Ascending aorta (tissue), 2 donors: ENCODE results near the gene ZMYND11. TPM values are rescaled to one million over a fixed set of nuclear protein-coding genes. Genes with fewer than 3 reads are reported as not detected.

ENCODE experiments used
- DNase-seq, 2 donors: peaks; one replicate each; pipeline ENCODE4 v3.0.0-alpha.2; 2019; ENCODE audit warnings: low spot score in 2 of 2
- H3K27ac ChIP-seq, 2 donors: fragments of 200-600 bp; sonication (generic); one replicate each; pipeline ENCODE4 v1.5.1; 2016 to 2017; ENCODE audit warnings: mild to moderate bottlenecking in 1 of 2
- H3K27me3 ChIP-seq: fragments of 200-600 bp; sonication (generic); one replicate; pipeline ENCODE4 v1.5.1; 2017
- H3K36me3 ChIP-seq, 2 donors: fragments of 200-600 bp; sonication (generic); one replicate each; pipeline ENCODE4 v1.5.1; 2016
- H3K4me1 ChIP-seq, 2 donors: fragments of 200-600 bp; sonication (generic); one replicate each; pipeline ENCODE4 v1.5.1; 2016 to 2017; ENCODE audit warnings: mild to moderate bottlenecking in 1 of 2
- H3K4me3 ChIP-seq, 2 donors: fragments of 200-600 bp; sonication (generic); one replicate each; pipeline ENCODE4 v1.5.1; 2016 to 2017; ENCODE audit warnings: mild to moderate bottlenecking in 1 of 2
- H3K9me3 ChIP-seq, 2 donors: fragments of 200-600 bp; sonication (generic); one replicate each; pipeline ENCODE4 v1.5.1; 2016
- CTCF ChIP-seq, 3 experiments: fragments of 200-600 bp in 2 of 3; fragments of 450-650 bp in 1 of 3; sonication (generic) in 2 of 3; IDR thresholded peaks; one replicate each; pipeline ENCODE4 v1.5.1; 2016 to 2019; ENCODE audit warnings: antibody characterized with exemption in 3 of 3, mild to moderate bottlenecking in 1 of 3, moderate library complexity in 1 of 3
- intact Hi-C: fragments of 100-400 bp; cut with DNase I; formaldehyde crosslinking; loops from one replicate; pipeline ENCODE4 v1.15.1; 2023
- total RNA-seq: library from RNA; depleted of rRNA; stranded (reverse); fragments of >200 nt; gene quantifications from one replicate; pipeline ENCODE4 v1.1.0, GENCODE V29; 2016

ZMYND11 gene
- total RNA-seq, 1 donor from 2014 or later: 29.6 TPM

GRCh38 chr10:106740-107139, 28.5 kb upstream of the ZMYND11 start:
- Histone ChIP-seq H3K27ac (no peak overlapping the region), H3K4me1 (no peaks in the 10 kb centered on the region), H3K36me3 (no peaks in the 10 kb centered on the region), H3K4me3 (no peak overlapping the region), H3K9me3 (no peaks in the 10 kb centered on the region), H3K27me3 (no peaks in the 10 kb centered on the region)
- intact Hi-C loops: no loop called here
- TF ChIP-seq CTCF (IDR thresholded peaks at IDR 0.05): no peak
- DNase-seq: no peak

- intact Hi-C loops: no loop called here
- Histone ChIP-seq H3K4me1 (no peaks in the 10 kb centered on the region), H3K36me3 (no peaks in the 10 kb centered on the region), H3K9me3 (no peaks in the 10 kb centered on the region), H3K4me3 (no peak overlapping the region), H3K27ac (no peak overlapping the region), H3K27me3 (no peaks in the 10 kb centered on the region)
- no peak for TF ChIP-seq CTCF (IDR thresholded peaks at IDR 0.05)
- DNase-seq: no peak
Measured at GRCh38 chr10:112246-112645, 23.0 kb upstream of the ZMYND11 start.

GRCh38 chr10:124874-125273, 10.4 kb upstream of the ZMYND11 start:
- H3K9me3 ChIP-seq: no peaks in the 10 kb centered on the region
- intact Hi-C loops: no loop called here
- DNase-seq: no peak
- no peaks in the 10 kb centered on the region for H3K4me1 ChIP-seq
- no peaks in the 10 kb centered on the region for H3K27me3 ChIP-seq
- no peak for TF ChIP-seq CTCF (IDR thresholded peaks at IDR 0.05)
- no peak overlapping the region for H3K4me3 ChIP-seq
- no peak overlapping the region for H3K27ac ChIP-seq
- H3K36me3 ChIP-seq: no peaks in the 10 kb centered on the region

GRCh38 chr10:127612-128432, 7.4 kb upstream of the ZMYND11 start:
- H3K27ac ChIP-seq: no peak overlapping the region
- no peaks in the 10 kb centered on the region for H3K27me3 ChIP-seq
- intact Hi-C loops: no loop called here
- H3K36me3 ChIP-seq: no peaks in the 10 kb centered on the region
- H3K4me3 ChIP-seq: no peak overlapping the region
- no peak for TF ChIP-seq CTCF (IDR thresholded peaks at IDR 0.05)
- no peak for DNase-seq
- no peaks in the 10 kb centered on the region for H3K9me3 ChIP-seq
- peaks cover 0 to 5% of the 10 kb centered on the region in 2 donors for H3K4me1 ChIP-seq

GRCh38 chr10:129810-130209, 5.4 kb upstream of the ZMYND11 start:
- intact Hi-C loops: no loop called here
- H3K36me3 ChIP-seq: no peaks in the 10 kb centered on the region
- peaks cover 0 to 9% of the 10 kb centered on the region in 2 donors for H3K4me1 ChIP-seq
- no peak for DNase-seq
- no peak overlapping the region for H3K4me3 ChIP-seq
- no peaks in the 10 kb centered on the region for H3K27me3 ChIP-seq
- no peak overlapping the region for H3K27ac ChIP-seq
- TF ChIP-seq CTCF (IDR thresholded peaks at IDR 0.05): no peak
- no peaks in the 10 kb centered on the region for H3K9me3 ChIP-seq
